D341Med (cell line): ENCODE results near the gene HSD11B1.

Experiments
- DNase-seq: peaks from one replicate; pipeline ENCODE4 v3.0.0; 2012; ENCODE audit warnings: low spot score

HSD11B1 gene

GRCh38 chr1:209755926-209756614 is 51.4 kb downstream of the HSD11B1 start, which contains the start of gene TRAF3IP3:
Gene TRAF3IP3 (plus strand): TSS chr1:209756053. CDS start chr1:209760040, 3,987 bp downstream.
- no peak for DNase-seq

DNA sequence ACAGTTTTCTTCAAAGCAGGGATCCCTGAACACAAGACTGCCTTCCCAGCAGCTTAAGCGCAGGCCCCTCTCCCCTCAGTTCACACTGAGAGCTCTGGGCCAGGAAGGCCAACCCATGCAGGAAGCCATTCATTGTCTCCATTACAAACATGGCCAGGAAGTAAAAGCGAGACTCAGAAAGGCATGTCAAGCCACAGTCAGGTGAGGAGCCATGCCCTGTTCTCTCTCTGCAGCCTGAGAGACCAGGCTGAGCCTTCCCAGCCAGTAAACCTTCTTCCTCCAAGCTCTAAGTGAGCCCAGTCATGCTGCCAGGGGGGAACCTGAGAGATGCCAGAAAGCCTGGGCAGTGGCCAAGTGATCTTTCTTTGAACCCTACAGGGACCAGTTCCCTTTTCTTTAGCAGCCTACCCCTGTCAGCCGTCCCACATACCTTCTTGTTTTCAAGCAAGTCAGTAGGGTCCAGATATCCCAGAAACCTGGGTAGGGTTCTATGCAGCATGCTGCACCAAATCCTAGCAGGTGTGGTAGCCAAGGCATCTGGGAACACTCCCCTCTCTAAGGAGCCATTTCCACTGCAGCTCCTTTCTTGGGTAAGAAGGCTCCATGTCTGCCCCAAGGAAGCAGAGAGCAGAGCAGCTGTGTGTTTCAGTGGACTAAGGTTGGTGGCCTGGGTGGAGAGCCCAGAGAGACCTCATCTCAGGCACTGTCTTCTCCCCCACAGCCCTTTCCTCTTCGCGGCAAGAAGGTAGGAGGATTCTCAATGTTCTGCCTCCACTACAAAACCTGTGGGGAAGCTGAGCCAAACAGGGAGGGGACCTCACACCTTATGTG is 52.2 kb downstream of the HSD11B1 start:
- DNase-seq = no peak

DNA sequence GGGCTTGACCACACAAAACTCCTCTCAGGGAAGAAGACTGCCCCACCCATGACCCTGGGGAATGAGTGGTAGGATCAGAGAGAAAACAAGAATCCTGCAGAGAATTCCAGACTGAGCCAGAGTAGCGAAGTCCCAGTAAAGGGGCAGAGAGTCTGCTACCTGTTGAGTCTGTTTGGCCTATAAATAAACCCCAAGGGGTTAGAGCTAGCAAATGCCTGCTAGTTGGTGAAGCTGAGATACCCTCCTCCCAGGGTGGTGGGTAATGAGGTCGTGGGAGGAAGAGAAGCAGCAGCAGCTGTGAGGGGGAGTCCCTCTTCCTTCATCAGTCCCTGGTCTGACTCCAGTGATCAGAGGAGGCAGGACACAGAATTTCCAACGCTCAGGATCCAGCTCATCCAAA is 53.8 kb downstream of the HSD11B1 start:
- no peak for DNase-seq

GRCh38 chr1:209759829-209760359 is 55.2 kb downstream of the HSD11B1 start:
- no peak for DNase-seq

GRCh38 chr1:209761011-209761635 is 56.5 kb downstream of the HSD11B1 start:
- DNase-seq = no peak

DNA sequence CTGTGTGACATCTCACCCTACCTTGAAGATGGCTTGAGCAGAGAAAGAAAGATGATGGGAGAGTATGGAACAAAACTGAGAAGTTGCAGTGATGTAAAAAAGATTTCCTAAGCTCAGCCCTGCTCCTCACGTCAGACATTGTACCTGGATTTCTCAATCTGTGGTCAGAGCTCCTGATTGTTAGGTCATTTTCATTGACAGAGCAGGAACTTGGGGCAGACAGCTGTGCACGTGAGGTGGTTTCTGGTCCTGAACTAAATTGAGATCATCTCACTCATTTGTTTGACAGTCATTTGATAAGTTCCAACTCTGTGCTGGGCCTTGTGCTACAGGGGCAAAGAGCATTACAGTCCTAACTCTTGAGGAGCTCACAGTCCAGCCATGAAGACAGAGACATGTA is 61.4 kb downstream of the HSD11B1 start:
- DNase-seq = no peak

GRCh38 chr1:209767096-209767495 is 62.5 kb downstream of the HSD11B1 start:
- DNase-seq = no peak

GRCh38 chr1:209767706-209768105 is 63.1 kb downstream of the HSD11B1 start:
- DNase-seq = no peak

DNA sequence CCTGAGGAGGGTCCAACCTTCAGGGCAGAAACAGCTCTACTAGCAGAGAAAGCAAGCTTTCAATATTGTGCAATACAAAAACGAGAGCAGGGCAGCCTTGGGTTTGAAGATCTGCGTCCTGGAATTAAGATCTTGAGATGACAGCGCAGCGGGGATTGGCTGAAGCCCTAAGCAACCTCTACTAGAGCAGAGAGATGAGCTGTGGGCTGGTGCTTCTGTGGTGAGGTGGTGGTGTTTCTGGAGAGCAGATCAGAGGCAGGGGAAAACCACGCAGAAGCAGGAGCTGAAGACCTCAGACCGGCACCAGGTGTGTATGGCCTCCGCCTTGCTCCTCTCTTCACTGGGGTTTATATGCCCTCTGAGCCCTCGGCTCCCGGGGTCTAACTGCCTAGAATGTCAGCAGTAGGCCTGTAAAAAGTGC is 63.7 kb downstream of the HSD11B1 start:
- DNase-seq = no peak

DNA sequence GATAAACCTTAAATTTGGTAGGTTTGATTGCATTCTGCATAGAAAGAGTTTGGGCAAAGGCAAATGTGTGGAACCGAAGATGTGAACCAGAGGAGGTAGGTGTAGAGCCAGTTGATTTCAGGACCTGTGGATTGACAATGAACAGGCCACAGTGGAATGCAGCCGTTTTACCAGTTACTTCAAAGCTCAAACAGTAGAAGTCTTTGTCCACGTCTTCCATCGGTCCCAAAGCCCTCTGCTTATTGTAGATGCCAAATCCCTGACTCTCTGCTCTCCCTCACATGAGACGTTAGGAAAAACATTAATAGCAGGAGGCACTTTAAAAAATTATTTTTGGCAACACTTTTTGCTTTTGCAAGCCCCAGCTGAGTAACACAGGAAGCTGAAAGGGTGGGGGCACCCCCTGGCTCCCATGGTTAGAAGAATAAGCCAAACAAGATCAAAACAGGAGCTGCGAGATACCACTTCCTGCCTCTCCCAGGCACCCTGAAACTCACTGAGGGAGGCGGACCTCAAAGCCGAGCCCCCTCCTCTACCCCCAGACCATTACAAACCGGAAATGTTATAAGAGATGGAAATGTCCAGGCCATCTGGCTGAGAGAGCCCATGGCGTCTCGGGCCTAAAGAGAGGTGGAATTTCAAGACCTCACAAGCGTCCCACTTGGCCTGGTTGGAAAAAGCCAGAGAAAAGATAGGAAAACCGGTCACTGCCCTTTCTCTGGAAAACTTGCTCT is 64.7 kb downstream of the HSD11B1 start:
- no peak for DNase-seq

- DNase-seq = no peak
Observed at GRCh38 chr1:209769971-209770370, 65.3 kb downstream of the HSD11B1 start.

DNA sequence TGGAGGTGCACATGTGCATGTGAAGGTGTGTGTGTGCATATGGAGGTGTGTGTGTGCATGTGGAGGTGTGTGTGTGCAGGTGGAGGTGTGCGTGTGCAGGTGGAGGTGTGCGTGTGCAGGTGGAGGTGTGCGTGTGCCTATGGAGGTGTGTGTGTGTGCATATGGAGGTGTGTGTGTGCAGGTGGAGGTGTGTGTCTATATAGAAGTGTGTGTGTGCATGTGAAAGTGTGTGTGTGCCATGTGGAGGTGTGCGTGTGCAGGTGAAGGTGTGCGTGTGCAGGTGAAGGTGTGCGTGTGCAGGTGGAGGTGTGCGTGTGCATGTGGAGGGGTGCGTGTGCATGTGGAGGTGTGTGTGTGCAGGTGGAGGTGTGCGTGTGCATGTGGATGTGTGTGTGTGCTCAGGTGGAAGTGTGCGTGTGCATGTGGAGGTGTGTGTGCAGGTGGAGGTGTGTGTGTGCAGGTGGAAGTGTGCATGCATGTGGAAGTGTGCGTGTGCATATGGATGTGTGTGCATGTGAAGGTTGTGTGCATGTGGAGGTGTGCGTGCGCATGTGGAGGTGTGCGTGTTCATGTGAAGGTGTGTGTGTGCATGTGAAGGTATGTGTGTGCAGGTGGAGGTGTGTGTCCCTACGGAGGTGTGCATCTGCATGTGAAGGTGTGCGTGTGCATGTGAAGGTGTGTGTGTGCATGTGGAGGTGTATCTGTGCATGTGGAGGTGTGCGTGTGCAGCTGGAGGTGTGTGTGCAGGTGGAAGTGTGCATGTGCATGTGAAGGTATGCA is 66.2 kb downstream of the HSD11B1 start:
- DNase-seq = no peak

DNA sequence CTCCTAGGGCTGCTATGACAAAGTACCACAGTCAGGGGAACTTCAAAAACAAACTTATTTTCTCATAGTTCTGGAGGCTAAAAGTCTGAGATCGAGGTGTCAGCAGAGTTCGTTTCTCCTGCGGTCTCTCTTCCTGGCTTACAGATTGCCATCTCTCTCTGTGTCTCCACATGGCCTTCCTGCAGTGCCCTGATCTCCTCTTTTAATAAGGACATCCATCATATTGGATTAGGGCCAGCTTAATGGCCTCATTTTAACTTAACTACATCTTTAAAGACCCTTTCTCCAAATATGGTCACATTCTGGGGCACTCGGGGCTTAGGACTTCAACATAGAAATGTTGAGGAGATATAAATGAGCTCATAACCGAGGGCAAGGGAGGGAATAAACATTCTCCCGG is 67.5 kb downstream of the HSD11B1 start:
- DNase-seq = no peak

- DNase-seq = no peak
Observed at GRCh38 chr1:209774592-209774991, 69.9 kb downstream of the HSD11B1 start.

GRCh38 chr1:209775678-209776077 is 71.0 kb downstream of the HSD11B1 start:
- no peak for DNase-seq

DNA sequence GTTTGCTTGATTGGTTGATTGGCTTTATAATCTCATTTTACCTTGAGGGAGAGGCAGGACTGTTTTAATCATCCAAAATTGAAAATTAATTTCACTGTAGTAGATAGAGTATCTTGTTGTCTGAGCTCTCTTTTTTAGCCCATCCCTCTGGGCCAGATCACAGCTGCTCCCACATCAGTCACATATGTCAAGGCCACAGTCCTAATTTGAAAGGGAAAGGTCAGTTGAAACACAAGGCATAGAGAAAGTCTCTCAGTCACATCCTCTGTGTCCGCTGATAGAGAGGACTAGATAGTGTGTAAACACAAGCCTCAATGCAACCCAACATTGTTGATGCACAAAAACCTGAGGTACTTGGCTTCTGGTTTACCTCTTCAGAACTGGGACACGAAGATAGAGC is 72.9 kb downstream of the HSD11B1 start:
- DNase-seq = no peak

GRCh38 chr1:209778102-209778501 is 73.5 kb downstream of the HSD11B1 start:
- DNase-seq = no peak

GRCh38 chr1:209780268-209780667 is 75.6 kb downstream of the HSD11B1 start:
- DNase-seq = no peak

- DNase-seq = no peak
Observed at GRCh38 chr1:209783386-209783785, 78.7 kb downstream of the HSD11B1 start.
